ENCODE results near the gene SCAF1.
A peak's percentile ranks its signal among the peaks of the same experiment; 100 is the strongest.

Gene SCAF1, protein sequence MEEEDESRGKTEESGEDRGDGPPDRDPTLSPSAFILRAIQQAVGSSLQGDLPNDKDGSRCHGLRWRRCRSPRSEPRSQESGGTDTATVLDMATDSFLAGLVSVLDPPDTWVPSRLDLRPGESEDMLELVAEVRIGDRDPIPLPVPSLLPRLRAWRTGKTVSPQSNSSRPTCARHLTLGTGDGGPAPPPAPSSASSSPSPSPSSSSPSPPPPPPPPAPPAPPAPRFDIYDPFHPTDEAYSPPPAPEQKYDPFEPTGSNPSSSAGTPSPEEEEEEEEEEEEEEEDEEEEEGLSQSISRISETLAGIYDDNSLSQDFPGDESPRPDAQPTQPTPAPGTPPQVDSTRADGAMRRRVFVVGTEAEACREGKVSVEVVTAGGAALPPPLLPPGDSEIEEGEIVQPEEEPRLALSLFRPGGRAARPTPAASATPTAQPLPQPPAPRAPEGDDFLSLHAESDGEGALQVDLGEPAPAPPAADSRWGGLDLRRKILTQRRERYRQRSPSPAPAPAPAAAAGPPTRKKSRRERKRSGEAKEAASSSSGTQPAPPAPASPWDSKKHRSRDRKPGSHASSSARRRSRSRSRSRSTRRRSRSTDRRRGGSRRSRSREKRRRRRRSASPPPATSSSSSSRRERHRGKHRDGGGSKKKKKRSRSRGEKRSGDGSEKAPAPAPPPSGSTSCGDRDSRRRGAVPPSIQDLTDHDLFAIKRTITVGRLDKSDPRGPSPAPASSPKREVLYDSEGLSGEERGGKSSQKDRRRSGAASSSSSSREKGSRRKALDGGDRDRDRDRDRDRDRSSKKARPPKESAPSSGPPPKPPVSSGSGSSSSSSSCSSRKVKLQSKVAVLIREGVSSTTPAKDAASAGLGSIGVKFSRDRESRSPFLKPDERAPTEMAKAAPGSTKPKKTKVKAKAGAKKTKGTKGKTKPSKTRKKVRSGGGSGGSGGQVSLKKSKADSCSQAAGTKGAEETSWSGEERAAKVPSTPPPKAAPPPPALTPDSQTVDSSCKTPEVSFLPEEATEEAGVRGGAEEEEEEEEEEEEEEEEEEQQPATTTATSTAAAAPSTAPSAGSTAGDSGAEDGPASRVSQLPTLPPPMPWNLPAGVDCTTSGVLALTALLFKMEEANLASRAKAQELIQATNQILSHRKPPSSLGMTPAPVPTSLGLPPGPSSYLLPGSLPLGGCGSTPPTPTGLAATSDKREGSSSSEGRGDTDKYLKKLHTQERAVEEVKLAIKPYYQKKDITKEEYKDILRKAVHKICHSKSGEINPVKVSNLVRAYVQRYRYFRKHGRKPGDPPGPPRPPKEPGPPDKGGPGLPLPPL

DNA sequence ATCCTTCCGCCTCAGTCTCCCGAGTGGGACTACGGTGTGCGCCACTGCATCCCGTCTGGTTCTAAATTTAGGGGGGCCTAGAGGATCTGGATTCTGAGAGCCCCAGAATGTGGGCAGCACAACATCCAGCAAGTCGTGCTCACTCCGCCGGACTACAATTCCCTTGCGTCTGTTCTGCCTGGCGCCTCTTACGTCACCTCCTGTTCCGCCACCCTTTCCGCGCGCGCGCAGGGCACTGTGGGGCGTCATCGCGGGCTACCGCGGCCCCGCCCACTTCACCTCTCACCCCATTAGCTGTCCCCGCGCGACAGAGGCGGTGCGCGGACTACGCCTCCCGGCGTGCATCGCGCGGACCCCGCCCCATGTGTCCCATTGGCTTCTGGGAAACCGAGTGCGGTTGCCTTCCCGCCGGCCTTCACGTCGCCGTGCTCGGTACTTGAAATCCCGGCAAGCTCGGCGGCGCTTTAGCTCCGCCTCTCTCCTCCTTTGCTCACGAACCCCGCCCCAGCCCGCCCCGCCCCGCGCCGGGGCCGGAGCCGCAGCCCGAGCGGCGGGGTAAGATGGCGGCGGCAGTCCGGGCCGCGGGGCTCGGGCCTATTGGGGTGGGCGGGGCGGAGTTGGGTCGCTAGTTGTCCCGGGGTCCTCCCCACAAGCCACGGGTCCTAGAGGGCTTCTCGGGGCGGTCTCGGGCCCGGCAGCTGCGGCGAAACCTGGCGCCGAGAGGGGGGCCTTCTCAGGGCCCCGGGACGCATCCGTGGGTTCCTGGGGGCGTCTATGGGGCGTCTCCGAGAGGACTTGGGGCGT, at the start of gene SCAF1:
TSS of gene SCAF1 (plus strand) at position 522 of the 804 bp plus-strand sequence. CDS start 2,818 bp downstream, outside the sequence.
- DNase-seq, result peak; percentile 92

DNA sequence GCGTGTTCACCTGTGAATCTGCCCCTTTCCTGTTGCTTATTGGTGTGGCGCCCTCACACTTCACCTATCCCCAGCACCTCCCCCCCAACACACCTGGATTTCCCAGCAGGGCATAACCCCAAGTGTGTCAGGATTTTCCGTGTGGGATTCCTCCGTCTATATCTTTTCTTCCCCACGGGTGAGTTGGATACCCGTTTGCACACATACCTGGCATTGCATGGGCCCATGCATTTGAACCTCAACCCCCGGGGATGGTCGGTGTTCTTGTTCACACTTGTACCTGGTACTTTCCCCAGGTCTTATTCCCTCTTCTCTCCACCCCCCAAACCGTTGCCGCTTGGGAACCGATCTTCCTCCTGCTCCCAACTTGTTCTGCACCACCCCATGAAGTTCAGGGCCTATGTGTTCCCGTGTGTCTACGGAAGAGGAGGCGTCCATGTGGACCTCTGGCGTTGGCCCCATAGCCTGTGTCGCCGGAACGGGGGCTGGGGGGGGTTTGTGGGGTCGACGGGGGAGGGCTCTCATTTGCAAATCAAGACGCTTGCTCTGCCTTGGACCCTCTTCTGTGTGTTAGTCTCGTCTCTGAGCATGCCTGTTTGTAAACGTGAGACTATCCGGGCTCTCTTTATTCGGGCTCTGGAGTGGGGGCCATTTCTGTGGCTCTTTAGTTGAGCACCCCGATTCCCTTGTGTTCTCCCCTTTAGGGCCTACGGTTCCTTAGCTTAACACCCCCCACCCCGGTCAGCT, 49.4 kb upstream of the SCAF1 start:
- DNase-seq, result no peak

DNA sequence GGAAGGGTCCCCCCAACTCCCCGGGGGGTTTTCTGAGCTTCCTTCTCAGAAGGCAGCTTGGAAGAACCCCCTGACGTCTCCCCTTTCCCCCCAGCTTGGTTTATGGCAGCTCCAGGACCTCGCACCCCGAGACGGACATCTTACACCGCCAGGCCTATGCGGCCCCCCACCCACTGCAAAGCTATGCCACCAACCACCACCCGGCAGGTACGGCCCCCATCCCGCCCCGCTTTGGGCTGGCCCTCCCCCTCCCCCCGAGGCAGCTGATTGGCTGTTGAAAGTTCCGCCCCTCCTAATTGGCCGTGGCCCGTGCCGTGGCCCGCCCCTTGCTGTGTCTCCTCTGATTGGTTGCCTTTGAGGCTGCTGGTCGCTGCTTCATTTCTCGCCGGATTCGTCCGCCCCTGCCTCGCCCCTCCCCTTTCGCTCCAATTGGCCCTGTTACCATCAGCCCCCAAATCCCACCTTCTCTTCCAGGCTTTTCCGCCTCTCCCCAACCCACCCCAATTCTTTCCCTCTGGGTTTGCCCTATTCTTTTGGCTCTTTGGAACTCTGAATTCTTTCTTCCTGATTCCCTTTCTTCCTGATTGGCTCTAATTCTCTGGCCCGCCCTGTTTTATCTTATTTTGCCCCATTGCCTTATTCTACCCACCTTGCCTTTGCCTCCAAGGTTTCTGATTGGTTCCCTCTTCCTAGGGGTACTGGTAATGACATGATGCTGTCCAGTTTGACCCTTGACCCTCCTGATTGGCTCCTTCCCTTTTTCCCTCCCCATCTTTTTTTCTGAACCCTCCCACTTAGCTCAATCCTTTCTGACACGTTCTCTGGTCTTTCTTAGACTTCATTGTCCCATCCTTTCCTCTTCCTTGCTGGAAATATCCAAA, 48.5 kb upstream of the SCAF1 start:
- DNase-seq, result peak; percentile 48

DNA sequence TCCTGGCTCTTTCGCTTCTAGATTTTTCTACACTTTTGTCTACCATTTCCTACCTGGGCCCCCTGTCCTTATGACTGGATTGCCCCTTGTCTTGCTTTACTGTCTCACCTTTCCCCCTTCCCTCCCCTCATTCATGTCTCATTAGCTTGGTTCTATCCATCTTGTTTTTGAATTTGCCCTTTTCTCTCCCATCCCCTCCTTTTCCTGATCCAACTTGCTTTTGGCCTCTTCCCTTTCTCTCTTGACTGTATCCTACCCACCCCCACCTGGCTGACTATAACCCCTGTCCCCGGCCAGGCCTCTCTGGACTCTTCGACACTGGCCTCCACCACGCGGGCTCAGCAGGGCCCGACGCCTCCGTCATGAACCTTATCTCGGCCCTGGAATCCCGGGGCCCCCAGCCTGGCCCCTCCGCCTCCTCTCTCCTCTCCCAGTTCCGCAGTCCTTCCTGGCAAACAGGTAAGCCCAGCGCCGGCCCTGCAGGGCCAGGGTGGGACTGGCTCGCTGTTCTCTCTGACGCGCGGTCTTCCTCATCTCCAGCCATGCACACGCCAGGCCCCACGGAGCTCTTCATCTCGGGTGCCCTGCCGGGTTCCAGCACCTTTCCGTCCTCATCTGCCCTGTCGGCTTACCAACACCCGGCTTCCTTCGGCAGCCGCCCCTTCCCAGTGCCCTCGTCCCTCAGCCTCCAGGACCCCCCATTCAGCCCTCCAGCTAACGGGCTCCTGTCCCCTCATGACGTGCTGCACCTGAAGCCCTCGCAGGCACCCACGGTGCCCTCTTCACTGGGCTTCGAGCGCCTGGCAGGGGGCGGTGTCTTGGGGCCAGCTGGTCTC, 47.6 kb upstream of the SCAF1 start:
- DNase-seq, result no peak

DNA sequence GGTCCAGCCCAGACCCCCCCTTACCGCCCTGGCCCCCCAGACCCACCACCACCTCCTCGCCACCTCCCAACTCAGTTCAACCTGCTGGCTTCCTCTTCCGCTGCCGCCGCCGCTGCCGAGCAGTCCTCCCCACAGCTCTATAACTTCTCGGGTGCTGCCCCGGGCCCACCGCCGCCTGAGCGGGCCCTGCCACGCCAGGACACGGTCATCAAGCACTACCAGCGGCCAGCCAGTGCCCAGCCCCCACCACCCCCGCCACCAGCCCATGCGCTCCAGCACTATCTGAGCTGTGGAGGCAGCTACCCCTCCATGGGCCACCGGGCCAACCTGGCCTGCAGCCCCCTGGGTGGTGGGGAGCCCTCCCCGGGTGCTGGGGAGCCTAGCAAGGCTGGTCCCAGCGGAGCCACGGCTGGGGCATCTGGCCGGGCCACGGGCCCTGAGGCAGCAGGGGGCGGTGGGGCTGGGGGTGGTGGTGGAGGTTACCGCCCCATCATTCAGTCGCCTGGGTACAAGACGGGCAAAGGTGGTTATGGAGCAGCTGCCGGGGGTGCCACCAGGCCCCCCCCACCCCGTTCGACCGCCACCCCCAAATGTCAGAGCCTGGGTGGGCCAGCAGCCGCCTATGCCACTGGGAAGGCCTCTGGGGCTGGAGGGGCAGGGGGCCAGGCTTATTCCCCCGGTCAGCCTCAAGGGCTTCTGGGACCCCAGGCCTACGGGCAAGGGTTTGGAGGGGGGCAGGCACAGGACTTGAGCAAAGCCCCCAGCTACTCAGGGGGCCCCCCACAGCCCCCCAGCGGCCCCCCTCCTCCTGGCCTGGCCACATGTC, 46.8 kb upstream of the SCAF1 start:
- no peak for DNase-seq

DNA sequence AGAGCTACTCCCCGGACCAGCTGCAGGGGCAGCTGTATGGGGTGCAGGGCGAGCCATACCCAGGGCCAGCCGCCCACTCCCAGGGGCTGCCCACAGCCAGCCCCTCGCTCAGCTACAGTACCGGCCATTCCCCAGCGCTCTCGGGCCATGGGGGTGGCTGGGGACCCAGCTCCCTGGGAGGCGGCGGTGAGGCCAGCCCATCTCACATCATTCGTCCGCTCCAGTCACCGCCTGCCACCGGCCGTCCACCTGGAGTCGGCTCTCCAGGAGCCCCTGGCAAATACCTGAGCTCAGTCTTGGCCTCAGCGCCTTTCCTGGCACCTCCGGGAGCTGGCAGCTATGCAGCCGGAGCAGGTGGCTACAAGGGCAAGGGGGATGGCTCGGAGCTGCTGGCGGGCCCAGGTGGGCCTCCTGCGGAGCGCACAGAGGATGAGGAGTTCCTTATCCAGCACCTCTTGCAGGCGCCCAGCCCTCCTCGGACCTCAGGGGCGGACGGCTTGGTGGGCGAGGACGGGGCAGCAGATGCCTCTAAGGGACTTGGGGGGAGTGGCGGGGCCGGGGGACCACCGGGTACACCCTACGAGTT, 46.1 kb upstream of the SCAF1 start:
- no peak for DNase-seq

DNA sequence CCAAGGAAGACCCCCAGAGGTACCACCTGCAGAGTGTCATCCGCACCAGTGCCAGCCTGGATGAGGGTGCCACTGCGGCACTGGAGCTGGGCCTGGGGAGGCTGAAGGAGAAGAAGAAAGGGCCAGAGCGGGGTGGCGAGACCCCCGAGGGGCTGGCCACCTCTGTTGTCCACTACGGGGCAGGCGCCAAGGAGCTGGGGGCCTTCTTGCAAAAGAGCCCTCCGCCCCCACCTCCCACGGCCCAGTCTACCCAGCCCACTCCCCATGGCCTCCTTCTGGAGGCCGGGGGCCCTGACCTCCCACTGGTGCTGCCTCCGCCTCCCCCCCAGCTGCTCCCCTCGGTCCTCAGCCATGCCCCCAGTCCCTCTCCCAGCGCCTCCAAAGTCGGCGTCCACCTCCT, 45.6 kb upstream of the SCAF1 start:
- no peak for DNase-seq

DNA sequence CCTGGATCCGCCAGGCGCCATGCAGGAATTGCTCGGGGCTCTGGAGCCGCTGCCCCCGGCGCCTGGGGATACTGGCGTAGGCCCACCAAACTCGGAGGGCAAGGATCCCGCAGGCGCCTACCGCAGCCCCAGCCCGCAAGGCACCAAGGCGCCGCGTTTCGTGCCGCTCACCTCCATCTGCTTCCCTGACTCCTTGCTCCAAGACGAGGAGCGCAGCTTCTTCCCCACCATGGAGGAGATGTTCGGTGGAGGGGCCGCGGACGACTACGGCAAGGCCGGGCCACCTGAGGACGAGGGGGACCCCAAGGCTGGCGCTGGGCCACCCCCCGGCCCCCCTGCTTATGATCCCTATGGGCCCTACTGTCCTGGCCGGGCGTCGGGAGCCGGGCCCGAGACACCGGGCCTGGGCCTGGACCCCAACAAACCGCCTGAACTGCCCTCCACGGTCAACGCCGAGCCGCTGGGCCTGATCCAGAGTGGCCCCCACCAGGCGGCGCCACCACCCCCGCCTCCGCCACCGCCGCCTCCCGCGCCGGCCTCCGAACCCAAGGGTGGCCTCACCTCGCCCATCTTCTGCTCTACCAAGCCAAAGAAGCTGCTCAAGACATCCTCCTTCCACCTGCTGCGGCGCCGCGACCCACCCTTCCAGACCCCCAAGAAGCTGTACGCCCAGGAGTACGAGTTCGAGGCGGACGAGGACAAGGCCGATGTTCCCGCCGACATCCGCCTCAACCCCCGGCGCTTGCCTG, 44.9 kb upstream of the SCAF1 start:
- DNase-seq, result no peak

DNA sequence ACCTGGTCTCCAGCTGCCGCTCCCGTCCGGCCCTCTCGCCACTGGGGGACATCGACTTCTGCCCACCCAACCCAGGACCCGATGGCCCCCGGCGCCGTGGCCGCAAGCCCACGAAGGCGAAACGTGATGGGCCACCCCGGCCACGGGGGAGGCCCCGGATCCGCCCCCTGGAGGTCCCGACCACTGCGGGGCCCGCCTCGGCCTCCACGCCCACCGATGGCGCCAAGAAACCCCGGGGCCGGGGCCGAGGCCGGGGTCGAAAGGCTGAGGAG, 44.4 kb upstream of the SCAF1 start:
- DNase-seq, result no peak

DNA sequence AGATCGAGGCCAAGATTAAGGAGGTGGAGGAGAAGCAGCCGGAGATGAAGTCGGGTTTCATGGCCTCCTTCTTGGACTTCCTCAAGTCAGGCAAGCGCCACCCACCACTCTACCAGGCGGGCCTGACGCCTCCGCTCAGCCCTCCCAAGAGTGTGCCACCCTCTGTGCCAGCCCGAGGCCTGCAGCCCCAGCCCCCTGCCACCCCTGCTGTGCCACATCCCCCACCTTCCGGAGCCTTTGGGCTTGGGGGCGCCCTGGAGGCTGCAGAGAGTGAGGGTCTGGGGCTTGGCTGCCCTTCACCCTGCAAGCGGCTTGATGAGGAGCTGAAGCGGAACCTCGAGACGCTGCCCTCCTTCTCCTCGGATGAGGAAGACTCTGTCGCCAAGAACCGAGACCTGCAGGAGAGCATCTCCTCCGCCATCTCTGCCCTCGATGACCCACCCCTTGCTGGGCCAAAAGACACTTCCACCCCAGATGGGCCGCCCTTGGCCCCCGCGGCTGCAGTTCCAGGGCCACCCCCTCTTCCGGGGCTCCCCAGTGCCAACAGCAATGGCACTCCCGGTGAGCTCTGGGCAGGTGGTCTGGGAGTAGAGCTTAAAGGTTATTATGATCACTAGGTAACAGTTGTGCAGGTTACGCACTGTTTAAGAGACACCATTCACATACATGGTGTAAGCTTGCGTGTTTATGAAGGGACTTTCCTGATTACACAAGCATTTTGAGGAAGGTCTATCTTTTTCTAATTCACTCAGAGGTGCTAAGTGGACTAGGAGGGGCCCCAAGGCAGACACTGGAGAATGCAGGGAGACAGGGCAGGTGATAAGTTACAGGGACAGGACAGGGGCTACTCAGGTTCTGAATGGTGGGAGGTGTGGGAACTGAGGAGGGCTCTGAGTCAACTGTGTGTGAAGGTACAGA, 42.4 kb upstream of the SCAF1 start:
- no peak for DNase-seq

DNA sequence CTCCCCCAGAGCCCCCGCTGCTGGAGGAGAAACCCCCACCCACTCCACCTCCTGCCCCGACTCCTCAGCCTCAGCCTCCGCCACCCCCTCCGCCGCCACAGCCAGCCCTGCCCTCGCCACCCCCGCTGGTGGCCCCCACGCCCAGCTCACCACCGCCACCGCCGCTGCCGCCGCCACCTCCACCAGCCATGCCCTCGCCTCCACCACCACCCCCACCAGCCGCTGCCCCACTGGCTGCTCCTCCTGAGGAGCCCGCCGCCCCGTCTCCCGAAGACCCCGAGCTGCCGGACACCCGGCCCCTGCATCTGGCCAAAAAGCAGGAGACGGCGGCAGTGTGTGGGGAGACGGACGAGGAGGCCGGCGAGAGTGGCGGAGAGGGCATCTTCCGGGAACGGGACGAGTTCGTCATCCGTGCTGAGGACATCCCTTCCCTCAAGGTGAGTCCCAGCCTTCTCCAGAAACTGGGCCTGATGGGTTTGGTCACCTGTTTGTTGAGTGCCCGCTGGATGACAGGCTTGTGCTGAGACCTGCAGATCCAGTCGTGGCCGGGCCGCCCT, 40.4 kb upstream of the SCAF1 start:
- no peak for DNase-seq

DNA sequence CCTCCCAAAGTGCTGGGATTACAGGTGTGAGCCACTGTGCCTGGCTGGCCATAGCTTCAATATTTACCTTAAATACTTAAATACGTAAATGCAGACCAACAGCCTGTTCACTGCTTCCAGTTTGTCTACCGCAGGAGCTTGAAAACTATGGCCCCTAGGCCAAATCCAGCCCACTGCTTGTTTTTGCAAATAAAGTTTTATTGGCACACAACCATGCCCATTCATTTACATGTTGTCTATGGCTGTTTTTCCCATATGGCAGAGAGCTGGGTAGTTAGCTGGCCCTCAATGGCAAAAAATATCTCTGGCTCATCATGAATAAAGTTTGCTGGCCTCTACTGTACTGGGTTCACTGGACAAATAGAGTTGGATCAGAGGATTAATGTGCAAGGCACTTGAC, 39.2 kb upstream of the SCAF1 start:
- no peak for DNase-seq

DNA sequence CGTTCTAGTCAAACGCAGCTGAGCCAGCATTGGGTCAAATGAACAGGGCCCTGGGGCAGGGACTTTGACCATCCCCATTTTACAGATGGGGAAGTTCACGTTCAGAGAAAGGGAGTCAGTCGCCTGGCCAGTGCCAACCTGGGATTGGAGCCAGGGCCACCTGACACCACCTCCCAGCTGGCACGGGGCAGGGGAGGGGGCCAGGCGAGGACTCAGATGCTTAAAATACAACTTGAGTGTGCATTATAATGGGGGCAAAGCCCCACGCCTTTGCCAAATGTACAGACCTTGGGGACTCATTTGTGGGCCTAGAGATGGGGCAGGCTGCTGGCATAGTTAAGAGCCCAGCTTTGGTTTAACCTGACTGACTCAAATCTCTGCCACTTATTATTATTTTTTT, 36.4 kb upstream of the SCAF1 start:
- DNase-seq, result no peak

DNA sequence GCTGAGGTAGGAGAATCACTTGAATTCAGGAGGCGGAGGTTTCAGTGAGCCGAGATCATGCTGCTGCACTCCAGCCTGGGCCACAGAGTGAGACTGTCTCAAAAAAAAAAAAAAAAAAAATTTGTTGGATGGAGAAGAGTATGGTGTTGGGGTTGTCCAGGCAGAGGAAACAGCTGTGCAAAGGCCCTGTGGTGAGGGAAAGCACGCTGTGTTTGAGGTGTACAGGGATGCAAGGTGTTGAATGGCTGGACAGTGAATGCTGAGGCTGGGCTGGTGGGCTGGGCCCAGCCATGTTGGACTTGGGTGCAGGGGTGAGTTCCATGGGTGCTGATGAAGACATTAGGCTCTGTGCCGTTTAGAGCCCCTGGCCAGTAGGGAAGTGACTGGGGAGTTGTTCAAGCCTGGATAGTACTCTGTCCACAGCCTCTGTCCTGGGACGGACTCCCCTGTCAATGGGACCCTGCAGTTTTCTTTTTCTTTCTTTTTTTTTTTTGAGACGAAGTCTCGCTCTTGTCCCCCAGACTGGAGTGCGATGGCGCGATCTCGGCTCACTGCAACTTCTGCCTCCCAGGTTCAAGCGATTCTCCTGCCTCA, 32.4 kb upstream of the SCAF1 start:
- no peak for DNase-seq

DNA sequence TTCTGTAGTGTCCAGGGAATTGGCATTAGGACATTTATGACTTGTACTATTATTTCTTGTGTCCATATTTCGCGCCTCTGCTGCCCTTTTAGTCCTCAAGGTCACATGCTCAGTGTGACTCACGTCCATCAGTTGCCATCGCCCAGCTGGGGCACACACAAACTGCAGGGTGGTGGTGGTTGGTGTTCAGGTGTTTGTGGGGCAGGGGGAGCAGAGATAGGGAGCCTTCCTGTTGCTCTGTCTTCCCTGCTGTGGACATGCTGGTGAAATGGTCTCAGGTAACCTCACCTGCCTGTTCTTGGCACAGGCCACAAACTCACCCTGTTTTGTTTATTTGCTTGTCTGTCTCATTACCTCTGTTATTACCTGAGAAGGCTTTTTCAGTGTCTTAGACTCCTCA, 28.6 kb upstream of the SCAF1 start:
- DNase-seq, result no peak
